Left lobe of liver (tissue), 2 donors: ENCODE measurements around the gene DUSP9. TPM values are rescaled to one million over a fixed set of nuclear protein-coding genes. Genes with fewer than 3 reads are reported as not detected.
A peak's percentile ranks its signal among the peaks of the same experiment; 100 is the strongest.
"Not testable (repeated sequence)": the region's sequence is repeated elsewhere in the genome, so short reads cannot be mapped to it uniquely, and the experiment has no call there.

Experiments used
- ATAC-seq: fragments of 200-7000 bp; cut with Tn5 transposase; one replicate; pipeline ENCODE4 v1.9.1; 2020; ENCODE audit warnings: mild to moderate bottlenecking, moderate library complexity
- DNase-seq: peaks from one replicate; pipeline ENCODE4 v3.0.0-alpha.2; 2020; ENCODE audit warnings: low spot score
- total RNA-seq: library from RNA; stranded (reverse); gene quantifications from one replicate; pipeline ENCODE4 v1.2.1, GENCODE V29; 2021
- donor health status: DM: no; HTN: no; CAD: no; lungs with moderate emphysema.
- donor health status: DM: no; HTN: yes; CAD: no.

The DUSP9 gene
- total RNA-seq: 0.60 TPM

- peak; percentile 67 for ATAC-seq
- peak; percentile 45 for DNase-seq
Observed at GRCh38 chrX:153646620-153647373, at the start of gene DUSP9. Gene DUSP9 (plus strand): TSS chrX:153647203. CDS start chrX:153647954, 751 bp downstream.

- DNase-seq (no peak), ATAC-seq (peak; percentile 60)
Observed at GRCh38 chrX:153598541-153599191, 48.3 kb upstream of the DUSP9 start, which contains the start of gene CCNQ. Gene CCNQ (minus strand): TSS chrX:153599139. CDS start chrX:153599073, 66 bp downstream.

- ATAC-seq (peak; percentile 94), DNase-seq (peak; percentile 89)
Observed at GRCh38 chrX:153599192-153600031, 47.6 kb upstream of the DUSP9 start.

GRCh38 chrX:153600032-153600373 lies 47.0 kb upstream of the DUSP9 start:
- no peak for ATAC-seq
- DNase-seq: no peak

GRCh38 chrX:153600921-153601320 lies 46.1 kb upstream of the DUSP9 start:
- no peak for DNase-seq

GRCh38 chrX:153601511-153602110 lies 45.4 kb upstream of the DUSP9 start:
- no peak for ATAC-seq

More at GRCh38 chrX:153600921-153601320, 46.1 kb upstream of the DUSP9 start:
- no peak for ATAC-seq

GRCh38 chrX:153602601-153603000 lies 44.4 kb upstream of the DUSP9 start:
- no peak for ATAC-seq
- no peak for DNase-seq

More at GRCh38 chrX:153601511-153602110, 45.4 kb upstream of the DUSP9 start:
- DNase-seq: no peak

- DNase-seq (no peak), ATAC-seq (no peak)
Observed at GRCh38 chrX:153603131-153603656, 43.8 kb upstream of the DUSP9 start.

- ATAC-seq, DNase-seq: not testable (repeated sequence)
Observed at GRCh38 chrX:153604666-153605380, 42.2 kb upstream of the DUSP9 start.

GRCh38 chrX:153606503-153606902 lies 40.5 kb upstream of the DUSP9 start:
- no peak for ATAC-seq
- DNase-seq: no peak

- DNase-seq (no peak), ATAC-seq (no peak)
Observed at GRCh38 chrX:153608376-153608775, 38.6 kb upstream of the DUSP9 start.

GRCh38 chrX:153608806-153609205 lies 38.2 kb upstream of the DUSP9 start:
- DNase-seq (no peak), ATAC-seq (no peak)

GRCh38 chrX:153609917-153610835 lies 36.8 kb upstream of the DUSP9 start:
- peak; percentile 92 for ATAC-seq
- peak; percentile 77 for DNase-seq

- DNase-seq (no peak), ATAC-seq (no peak)
Observed at GRCh38 chrX:153610836-153611213, 36.2 kb upstream of the DUSP9 start.

GRCh38 chrX:153611298-153612095 lies 35.5 kb upstream of the DUSP9 start:
- ATAC-seq (no peak), DNase-seq (no peak)

GRCh38 chrX:153612413-153612812 lies 34.6 kb upstream of the DUSP9 start:
- no peak for DNase-seq
- ATAC-seq: no peak

GRCh38 chrX:153614818-153615217 lies 32.2 kb upstream of the DUSP9 start:
- DNase-seq: no peak
- no peak for ATAC-seq

- DNase-seq: no peak
- ATAC-seq: no peak
Observed at GRCh38 chrX:153620576-153620975, 26.4 kb upstream of the DUSP9 start.
